ENCODE data around the gene CAND2.
"Not testable (repeated sequence)": the region's sequence is repeated elsewhere in the genome, so short reads cannot be mapped to it uniquely, and the experiment has no call there.

The CAND2 gene

DNA sequence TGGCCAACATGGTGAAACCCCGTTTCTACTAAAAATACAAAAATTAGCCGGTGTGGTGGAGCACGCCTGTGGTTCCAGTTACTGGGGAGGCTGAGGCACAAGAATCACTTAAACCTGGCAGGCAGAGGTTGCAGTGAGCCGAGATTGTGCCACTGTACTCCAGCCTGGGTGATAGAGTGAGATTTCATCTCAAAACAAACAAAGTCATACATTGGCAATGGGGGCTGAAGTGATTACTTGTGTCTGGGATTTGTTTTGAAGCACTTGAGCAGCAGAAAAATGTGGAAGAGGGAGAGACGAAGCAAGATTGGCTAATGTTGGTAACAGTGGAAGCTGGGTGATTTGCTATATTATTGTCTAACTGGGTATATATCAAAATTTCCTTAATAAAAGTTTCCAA is 24.0 kb upstream of the CAND2 start:
- no peak for DNase-seq

DNA sequence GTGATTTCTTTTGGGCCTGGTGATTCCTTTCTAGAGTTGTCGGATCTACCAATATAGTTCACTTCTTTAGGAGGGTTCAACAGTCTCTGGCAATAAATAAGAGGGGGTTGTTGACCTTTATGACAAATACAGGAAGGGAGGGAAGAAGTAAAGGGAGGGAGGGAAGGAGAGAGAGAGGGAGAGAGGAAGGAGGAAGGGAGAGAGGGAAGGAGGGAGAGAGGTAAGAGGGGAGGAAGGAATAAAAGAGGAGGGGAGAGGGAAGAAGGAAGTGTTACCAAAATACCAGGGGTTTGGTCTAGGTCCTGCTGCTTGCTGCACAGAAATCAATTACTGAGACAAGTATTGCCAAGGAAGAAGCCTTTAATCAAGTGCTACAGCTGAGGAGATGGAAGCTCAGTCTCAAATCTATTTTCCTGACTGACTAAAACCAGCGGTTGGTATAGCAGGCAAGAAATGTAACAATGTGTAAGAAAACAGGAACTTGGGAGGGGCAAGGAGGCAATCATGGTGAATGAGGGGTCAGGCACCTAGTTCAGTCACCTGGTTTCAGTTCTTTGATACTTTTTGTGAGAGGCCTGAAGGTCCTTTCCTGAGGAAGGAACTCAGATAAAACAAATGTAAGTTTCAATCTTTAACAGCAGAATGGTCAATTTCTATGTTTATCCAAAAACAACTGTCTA is 23.3 kb upstream of the CAND2 start:
- no peak for DNase-seq

DNA sequence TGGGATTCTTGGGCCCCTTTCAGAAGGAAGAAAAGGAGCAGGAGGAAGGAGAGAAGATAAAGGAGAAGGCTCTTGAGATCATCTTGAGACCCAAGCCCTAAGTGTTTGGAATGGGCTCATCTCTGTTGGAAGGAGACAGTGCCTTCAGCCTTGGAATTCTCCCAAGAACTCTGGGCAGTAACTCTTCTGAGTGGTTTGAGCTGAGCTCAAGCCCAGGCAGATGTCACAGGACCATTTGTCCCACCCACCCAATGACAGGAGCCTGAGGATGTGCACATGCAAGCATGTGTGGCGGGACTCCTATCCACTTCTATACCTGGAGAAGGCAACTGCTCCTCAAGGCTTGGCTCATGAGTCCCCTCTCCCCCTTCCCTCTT is 22.8 kb upstream of the CAND2 start:
- no peak for DNase-seq

DNA sequence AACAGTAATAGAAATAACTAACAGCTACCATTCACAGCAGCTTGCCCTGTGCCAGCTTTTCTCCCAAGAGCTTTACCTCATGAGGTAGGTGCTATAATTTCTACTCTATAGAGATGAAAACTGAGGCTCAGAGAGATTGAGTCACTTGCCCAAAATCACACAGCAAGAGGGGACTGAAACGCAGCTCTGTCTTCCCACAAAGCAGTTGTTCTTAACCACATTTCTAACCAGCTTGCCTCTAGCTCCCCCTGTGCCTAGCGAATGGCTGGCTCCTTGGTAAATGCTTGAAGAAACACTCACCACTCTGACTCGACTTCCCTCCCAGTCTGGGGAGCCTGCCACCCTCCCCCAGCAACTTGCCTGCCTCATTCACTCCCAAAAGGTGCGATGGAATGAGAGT is 21.9 kb upstream of the CAND2 start:
- DNase-seq, result no peak

DNA sequence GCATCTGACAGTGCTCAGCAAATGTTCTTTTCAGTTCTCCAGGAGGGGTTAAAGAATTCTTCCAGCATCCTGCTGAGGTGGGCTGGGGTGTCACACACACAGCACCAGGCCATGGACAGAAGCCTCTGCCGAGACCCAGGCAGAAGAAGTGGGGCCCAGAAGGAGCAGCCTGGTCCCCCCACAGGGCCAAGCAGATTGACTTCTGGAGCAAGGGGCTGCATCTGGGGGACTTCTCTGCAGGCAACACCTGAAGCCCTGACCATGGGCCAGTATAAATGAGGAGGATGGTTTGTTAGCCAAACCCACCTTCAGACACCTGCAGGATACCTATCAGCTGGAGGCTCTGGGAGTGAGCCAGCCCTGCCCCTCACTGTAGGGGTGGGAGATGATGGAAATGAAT is 21.3 kb upstream of the CAND2 start:
- DNase-seq, result no peak

DNA sequence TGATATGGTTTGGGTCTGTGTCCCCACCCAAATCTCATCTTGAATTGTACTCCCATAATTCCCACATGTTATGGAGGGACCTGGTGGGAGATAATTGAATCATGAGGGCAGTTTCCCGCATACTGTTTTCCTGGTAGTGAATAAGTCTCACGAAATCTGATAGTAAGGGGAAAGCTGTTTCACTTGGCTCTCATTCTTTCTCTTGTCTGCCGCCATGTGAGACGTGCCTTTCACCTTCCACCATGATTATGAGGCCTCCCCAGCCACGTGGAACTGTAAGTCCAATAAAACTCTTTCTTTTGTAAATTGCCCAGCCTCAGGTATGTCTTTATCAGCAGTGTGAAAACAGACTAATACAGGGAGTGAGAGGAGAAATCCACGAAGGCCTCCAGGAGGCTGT is 20.5 kb upstream of the CAND2 start:
- DNase-seq, result not testable (repeated sequence)

DNA sequence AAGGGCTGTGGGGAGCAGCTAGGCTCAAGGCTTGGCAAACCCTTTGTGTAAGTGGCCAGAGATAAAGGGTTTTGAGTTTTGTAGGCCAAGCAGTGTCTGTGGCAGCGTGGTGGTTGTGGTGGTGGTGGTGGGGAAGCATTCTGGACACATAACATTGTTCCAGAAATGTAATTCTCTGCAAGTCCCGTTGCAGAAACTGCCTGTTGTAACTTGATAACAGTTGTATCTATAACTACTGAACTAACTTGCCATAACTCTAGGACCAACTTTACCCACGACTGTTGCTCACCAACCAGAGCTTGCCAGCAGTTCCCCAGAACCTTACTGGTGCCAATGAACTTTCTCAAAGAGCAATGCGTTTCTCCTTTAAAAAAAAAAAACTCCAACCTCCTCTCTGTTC is 19.3 kb upstream of the CAND2 start:
- no peak for DNase-seq

DNA sequence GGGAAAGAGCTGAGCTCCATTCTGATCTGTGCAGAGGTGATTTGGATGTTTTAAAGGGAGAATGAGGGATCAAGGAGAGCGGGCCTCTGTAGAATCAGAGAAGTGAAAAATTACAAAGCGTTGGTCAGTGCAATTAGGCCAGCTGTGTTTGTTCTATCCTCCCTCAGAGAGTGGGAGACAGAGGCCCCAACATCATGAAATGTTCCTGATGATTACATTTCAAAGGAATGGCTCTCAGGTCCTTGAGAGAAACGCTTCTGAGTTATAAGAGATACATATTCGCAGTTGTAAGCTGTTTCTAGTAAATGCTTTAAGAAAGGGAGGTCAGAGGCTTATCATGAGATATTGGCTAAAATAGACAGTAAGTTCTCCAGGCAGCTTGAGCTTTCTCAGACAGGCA is 15.7 kb upstream of the CAND2 start:
- DNase-seq, result no peak

DNA sequence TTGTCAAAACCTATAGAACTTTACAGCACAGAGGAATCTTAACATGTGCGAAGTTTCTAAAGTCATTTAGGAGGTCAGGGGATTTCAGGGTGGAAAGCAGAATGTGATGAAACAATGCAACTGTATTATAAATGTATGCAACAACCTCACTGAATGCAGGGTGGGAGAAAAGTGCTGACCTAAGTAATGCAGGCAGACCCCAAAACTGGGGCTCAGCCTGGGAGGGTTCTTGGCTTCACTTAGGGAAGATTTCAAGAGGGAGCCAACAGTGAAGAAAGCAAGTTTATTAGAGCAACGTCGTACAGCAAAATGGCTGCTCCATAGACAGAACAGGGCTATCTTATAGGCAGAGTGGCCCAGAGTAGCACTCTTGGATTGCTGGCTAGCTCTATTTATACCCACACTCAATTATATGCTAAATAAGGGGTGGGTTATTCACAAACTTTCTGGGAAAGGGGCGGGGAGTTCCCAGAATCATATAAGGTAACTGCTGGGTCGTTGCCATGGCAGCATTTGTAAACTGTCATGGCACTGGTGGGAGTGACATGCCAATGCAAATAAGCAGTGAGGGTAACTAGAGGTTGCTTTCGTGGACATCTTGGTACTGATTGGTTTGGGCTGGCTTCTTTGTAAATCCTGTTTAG is 14.2 kb upstream of the CAND2 start:
- DNase-seq, result no peak

DNA sequence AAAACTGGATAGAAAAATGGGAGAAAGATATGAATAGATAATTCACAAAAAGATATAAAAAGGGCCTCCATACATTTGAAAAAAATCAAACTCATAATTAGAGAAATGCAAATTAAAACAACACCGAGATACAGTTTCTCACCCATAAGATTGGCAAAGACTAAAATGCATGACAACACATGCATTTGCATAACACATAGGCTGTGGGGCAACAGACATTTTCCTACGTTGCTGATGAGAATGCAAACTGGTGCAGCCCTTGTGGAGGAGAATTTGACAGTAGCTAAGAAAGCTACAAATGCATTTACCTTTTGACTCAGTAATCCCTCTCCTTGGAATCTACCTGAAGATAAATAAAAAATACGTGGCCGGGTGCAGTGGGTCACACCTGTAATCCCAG is 11.4 kb upstream of the CAND2 start:
- DNase-seq, result no peak

DNA sequence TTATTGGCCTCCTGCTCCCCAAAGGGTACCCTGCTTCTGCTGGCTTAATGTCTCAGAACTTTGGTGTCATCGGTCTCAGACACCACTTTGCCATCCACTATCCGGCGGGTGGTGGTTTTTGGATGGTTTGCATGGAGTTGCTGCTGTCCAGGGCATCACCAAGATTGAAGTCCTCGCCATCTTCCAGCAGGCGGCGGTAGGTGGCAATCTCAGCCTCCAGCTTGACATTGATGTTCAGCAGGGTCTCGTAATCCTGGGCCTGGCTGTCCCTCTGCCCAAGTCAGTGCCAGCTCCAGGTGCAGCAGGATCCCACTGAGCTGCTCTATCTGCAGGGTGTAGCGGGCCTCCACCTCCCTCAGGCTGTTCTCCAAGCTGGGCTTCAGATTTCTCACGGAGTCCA is 9.1 kb upstream of the CAND2 start:
- peak; percentile 58 for DNase-seq

DNA sequence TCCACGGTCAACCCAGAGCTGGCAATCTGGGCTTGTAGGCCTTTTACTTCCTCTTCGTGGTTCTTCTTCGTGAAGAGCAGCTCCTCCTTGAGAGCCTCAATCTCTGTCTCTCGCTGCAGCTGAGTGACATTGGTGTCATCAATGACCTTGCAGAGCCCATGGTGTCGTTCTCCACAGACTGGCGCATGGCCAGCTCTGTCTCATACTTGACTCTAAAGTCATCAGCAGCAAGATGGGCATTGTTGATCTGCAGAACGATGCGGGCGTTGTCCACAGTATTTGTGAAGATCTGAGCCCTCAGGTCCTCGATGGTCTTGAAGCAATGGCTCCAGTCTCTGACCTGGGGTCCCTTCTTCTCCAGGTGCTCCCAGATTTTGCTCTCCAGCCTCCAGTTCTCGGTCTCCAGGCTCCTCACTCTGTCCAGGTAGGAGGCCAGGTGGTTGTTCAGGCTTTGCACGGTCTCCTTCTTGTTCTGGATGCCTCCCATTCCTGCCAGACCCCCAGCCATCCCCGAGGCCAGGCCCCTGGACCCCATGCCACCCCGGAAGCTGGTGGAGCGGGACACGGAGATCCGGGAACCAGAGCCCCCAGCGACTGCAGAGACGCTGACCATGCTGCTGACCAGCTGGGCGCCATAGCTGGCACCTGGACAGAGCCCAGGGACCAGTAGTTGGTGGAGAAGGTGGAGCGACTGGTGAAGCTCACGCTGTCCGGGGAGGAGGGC is 8.4 kb upstream of the CAND2 start:
- DNase-seq, result not testable (repeated sequence)

DNA sequence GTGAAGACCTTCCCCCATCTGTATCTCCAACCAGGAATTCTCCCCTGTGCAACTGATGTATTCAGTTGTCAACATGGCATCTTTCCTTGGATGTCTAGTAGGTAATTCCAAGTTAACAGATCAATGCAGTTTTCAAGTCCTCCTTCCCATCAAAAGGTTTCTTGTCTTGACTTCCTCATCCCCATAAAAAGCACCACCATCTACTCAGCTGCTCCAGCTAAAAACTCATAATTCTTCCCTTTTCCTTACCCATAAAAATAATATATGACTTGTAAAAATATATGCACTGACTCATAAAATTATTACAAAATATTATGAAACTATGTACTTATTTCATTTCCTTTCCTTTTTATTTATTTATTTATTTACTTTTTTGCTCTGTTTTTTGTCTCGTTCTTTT is 5.0 kb upstream of the CAND2 start:
- DNase-seq, result no peak

DNA sequence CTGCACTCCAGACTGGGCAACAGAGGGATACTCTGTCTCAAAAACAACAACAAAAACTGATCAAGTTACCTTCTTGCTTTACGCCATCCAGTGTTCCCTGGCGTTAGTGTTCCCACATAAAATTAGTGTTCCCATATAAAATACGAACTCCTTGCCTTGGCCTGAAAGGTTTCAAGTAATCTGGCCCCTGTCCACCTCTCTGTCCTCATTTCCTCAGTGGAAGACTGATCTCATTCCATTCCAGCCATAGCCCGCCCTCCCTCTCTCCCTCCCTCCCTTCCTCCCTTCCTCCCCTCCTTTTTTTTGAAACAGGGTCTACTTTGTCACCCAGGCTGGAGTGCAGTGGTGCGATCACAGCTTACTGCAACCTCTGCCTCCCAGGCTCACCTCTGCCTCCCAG is 2.8 kb upstream of the CAND2 start:
- DNase-seq, result no peak

DNA sequence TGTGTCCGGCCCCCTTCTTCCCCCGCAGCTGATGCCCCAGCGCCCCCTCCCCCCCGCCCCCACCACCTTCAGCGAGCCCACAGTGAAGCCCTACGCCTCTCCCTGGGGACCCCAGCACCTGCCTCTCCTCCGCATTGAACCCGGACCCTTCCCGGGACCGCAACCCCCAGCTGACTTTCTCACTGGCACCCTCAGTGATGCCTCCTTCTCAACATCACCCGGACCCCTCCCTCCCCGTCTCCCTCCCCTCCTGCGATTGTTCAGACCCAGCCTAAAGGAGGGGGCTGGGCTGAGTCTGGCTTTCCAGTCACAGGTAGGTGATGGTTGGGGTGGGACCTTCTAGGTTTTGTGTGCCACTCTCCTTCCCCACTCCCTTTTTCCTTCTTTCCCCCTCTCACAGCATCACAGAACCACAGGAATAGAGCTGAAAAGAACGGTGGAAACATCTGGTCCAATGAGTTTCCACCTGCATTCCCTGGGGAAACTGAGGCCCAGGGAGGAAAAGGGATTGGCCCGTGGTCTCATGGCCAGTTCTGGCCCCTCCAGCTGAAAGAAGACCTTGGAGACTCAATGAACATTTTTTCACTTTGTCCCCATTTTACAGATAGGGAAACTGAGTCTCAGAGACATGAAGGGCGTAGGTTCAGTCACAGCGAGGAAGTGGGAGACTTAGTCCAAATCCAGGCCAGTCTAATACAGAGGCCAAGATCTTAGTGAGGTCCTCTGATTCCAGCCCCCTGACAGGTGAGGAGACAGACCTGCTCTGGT is 828 bp downstream of the CAND2 start:
- no peak for DNase-seq

DNA sequence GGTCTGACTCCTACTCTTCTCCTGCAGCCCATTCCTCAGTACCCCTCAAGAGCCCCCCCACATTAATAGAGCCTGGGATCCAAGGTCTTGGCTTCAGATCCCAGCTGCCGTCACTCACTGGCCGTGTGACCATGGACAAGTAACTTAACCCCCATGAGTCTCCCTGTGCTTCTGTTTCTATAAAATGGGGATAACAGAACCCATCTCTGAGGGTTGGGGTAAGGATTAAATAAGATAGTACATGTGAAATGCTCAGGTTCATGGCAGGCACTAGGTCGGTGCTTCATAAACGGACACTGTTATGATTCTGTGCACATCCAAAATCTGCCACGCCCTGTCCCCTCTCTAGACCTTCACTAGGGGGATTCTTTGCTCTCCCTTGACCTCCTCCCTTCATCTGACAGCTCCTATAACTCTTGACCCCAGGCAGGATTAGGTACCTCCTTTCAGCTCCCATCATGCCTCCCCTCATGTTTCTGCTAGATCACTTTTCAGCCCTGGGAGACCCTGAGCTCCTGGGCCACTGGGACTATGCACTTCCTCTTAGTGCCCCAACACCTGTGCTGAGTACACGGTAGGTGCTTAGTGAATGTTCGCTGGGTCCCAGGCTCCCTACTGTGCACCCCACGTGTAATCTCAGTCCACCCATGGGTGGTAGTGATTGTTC is 1.5 kb downstream of the CAND2 start:
- DNase-seq, result no peak

DNA sequence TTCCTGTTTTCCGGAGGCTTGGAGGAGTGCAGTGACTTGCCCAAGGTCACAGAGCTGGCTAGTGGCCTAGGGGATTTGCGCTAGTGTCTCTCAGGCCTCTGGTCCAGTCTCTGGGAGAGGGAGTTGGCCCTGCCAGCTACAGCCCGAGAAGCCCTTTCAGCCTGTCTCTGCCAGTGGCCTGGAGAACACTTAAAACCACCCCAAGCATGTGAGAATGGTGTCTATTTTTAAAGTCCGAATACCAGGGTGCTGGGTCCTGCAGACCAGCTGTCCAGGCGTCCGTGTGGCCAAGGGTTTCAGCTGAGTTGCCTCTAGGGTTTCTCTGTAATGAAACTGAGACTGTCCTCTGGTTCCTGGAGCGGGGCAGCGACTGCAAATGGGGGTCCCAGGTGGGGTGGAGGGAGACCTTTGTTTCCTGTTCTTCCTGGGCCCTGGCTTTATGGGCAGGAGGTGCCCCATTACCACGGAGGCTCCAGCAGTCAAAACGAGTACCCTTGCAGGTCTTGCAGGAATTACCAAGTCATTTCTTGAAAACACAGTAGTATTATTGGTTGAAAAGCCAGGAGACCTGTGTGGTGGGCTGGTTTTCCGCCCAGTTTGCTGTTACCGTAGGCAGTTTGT is 2.2 kb downstream of the CAND2 start:
- DNase-seq, result no peak

DNA sequence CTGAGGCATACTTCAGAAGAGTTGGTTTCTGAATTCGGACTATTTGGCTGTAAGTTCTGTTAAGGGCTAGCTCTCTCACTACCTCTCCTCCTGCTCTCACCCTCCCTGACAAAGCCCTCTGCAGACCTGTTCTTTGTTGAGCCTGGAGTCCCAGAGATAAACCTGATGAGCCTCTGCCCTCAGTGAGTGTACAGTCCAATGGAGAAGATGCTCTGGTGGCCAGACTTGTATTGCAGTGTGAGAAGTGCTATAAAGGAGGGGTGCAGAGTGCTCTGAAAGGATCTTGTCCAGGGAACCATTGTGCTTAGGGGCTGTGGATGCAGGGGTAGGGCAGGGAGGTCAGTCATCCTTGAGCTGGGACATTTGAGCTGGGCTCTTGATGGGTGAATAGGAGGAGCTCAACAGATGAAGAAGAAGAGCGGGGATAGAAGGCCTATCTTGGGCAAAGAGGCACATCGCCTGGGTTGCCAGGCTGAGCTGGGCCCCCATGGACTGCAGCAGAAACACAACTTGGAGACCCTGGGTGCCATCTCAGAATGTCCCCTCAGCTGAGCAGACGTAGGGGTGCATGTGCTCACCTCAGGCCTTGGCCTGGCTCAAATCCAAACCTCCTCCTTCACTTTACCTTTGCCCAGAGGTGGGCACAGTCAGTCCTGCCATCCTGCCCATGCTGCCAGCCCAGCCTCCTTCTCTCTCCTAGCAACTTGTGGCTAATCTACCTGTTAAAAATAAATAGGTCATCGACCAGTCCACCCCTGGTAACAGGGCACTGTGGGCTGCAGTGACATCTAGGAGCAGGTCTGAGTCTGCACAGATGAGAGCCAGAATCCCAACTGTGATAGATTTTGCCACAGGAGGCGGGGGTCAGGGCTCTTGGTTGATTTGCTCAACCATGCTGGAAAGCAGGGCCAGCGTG is 3.3 kb downstream of the CAND2 start:
- no peak for DNase-seq

DNA sequence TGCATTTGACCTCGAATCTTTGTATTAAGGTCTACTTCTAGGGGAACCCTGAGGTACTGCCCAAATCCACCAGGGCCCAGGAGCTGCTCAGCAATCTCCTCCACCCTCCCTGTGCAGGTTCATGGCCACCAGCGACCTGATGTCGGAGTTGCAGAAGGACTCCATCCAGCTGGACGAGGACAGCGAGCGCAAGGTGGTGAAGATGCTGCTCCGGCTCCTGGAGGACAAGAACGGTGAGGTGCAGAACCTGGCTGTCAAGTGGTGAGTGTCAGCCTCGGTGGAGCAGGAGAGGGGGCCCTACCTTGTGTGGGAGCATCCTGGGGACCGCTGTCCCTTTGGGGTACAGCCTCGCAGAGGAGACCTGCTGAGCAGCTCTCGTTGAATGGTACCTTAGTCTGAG is 6.9 kb downstream of the CAND2 start:
- no peak for DNase-seq

DNA sequence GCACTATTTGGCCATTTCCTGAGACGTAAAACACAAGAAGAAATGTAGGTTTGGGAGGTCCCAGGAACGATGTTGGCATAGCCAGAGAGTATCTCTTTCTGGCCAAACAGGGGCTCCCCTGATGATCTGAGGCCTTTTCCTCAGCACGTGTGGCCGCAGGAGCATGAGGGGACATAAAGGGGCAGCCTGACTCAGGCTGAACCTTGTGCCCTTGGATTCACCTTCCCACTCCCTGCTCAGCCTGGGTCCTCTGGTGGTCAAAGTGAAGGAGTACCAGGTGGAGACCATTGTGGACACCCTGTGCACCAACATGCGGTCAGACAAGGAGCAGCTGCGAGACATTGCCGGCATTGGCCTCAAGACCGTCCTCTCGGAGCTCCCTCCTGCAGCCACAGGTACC is 10.6 kb downstream of the CAND2 start:
- DNase-seq, result no peak

DNA sequence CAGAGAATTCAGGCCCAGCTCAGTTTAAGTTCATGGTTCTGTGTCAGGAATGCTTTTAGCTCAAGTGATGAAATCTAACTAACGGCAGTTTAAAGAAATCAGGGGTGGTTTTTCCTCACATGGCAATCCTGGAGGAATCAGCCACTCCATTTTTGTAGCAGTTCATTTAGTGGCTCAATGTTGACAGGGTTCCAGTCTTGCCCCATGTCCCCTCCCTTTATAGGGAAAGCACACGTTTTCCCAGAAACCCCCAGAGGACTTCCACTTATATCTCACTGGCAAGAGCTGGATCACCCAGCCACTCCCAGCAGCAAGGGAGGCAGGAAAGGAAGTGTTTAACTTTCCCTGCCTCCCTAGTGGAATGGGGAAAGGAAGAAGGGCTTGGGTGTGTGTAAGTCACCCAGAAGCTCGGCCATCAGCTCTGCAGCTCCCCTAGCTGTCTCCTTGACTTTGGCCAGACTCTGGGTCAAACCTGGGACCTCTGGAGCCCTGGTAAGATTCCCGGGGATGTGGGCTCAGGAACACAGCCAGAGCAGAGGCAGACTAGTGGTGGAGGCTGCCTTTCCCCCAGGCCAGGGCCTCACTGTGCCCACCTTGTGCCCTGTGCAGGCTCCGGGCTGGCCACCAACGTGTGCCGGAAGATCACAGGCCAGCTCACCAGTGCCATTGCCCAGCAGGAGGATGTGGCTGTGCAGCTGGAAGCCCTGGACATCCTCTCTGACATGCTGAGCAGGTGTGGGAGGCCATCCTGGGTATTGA is 11.3 kb downstream of the CAND2 start:
- no peak for DNase-seq
